Trophoblast cell (in vitro differentiated cells and primary cell): ENCODE measurements around the gene ENTHD1.
A peak's percentile ranks its signal among the peaks of the same experiment; 100 is the strongest.

ENCODE experiments used
- DNase-seq, 2 donors: peaks; one replicate each; pipeline ENCODE4 v3.0.0-alpha.2; 2016
- H2AFZ ChIP-seq: 2 replicates; pipeline ENCODE4 v1.6.1; 2013; ENCODE audit warnings: low read length, moderate library complexity, mild to moderate bottlenecking; ENCODE audit not compliant: insufficient read depth, poor library complexity
- H2AK5ac ChIP-seq: 2 replicates; pipeline ENCODE4 v1.6.1; 2013; ENCODE audit warnings: mild to moderate bottlenecking, low read length
- H2BK120ac ChIP-seq: 2 replicates; pipeline ENCODE4 v1.6.1; 2013; ENCODE audit warnings: low read length, mild to moderate bottlenecking, moderate library complexity; ENCODE audit not compliant: insufficient read depth, poor library complexity
- H2BK12ac ChIP-seq: 2 replicates; pipeline ENCODE4 v1.6.1; 2013; ENCODE audit warnings: mild to moderate bottlenecking, low read length, moderate library complexity
- H2BK5ac ChIP-seq: 2 replicates; pipeline ENCODE4 v1.6.1; 2013; ENCODE audit warnings: low read length, low read depth, moderate library complexity, mild to moderate bottlenecking; ENCODE audit not compliant: poor library complexity
- H3K14ac ChIP-seq: 2 replicates; pipeline ENCODE4 v1.6.1; 2013; ENCODE audit warnings: mild to moderate bottlenecking, low read length
- H3K18ac ChIP-seq: 2 replicates; pipeline ENCODE4 v1.6.1; 2013; ENCODE audit warnings: mild to moderate bottlenecking, low read length
- H3K23ac ChIP-seq: 2 replicates; pipeline ENCODE4 v1.6.1; 2013; ENCODE audit warnings: low read length
- H3K27ac ChIP-seq: 2 replicates; pipeline ENCODE4 v1.5.1; 2013; ENCODE audit warnings: low read depth, mild to moderate bottlenecking, inconsistent platforms, low read length, moderate library complexity
- H3K27me3 ChIP-seq: 2 replicates; pipeline ENCODE4 v1.6.1; 2013; ENCODE audit warnings: inconsistent platforms, mild to moderate bottlenecking, low read length, moderate library complexity; ENCODE audit not compliant: insufficient read depth
- H3K36me3 ChIP-seq, 2 experiments: 1 replicate in 1 of 2; 2 replicates in 1 of 2; pipeline ENCODE4 v1.6.1; 2013; ENCODE audit warnings: low read length in 2 of 2, mild to moderate bottlenecking in 2 of 2, moderate library complexity in 1 of 2; ENCODE audit not compliant: insufficient read depth in 2 of 2, control insufficient read depth in 1 of 2
- H3K4ac ChIP-seq: 2 replicates; pipeline ENCODE4 v1.6.1; 2013; ENCODE audit warnings: low read depth, mild to moderate bottlenecking, low read length, moderate library complexity
- H3K4me1 ChIP-seq, 2 experiments: 1 replicate in 1 of 2; 2 replicates in 1 of 2; pipeline ENCODE4 v1.6.1; 2013; ENCODE audit warnings: low read length in 2 of 2, mild to moderate bottlenecking in 2 of 2, moderate library complexity in 1 of 2; ENCODE audit not compliant: insufficient read depth in 2 of 2, control insufficient read depth in 1 of 2
- H3K4me2 ChIP-seq: 2 replicates; pipeline ENCODE4 v1.6.1; 2013; ENCODE audit warnings: inconsistent platforms, mild to moderate bottlenecking, low read length, moderate library complexity
- H3K4me3 ChIP-seq: 2 replicates; pipeline ENCODE4 v1.5.1; 2013; ENCODE audit warnings: mild to moderate bottlenecking, low read depth, low read length, inconsistent platforms
- H3K79me1 ChIP-seq: one replicate; pipeline ENCODE4 v1.6.1; 2013; ENCODE audit warnings: low read length
- H3K79me2 ChIP-seq: 2 replicates; pipeline ENCODE4 v1.6.1; 2013; ENCODE audit warnings: low read length, mild to moderate bottlenecking; ENCODE audit not compliant: control insufficient read depth, insufficient read depth, poor library complexity
- H3K9ac ChIP-seq: 2 replicates; pipeline ENCODE4 v1.6.1; 2013; ENCODE audit warnings: mild to moderate bottlenecking, low read length
- H3K9me3 ChIP-seq: 2 replicates; pipeline ENCODE4 v1.6.1; 2013; ENCODE audit warnings: low read depth, mild to moderate bottlenecking, control low read depth, inconsistent platforms, low read length; ENCODE audit not compliant: insufficient read depth
- H4K12ac ChIP-seq: 2 replicates; pipeline ENCODE4 v1.6.1; 2013; ENCODE audit warnings: low read depth, mild to moderate bottlenecking, low read length, moderate library complexity
- H4K8ac ChIP-seq: 2 replicates; pipeline ENCODE4 v1.6.1; 2013; ENCODE audit warnings: low read depth, mild to moderate bottlenecking, low read length, moderate library complexity
- H4K91ac ChIP-seq: one replicate; pipeline ENCODE4 v1.6.1; 2013; ENCODE audit warnings: low read depth, mild to moderate bottlenecking, low read length, moderate library complexity
- WGBS: extraction: QIAGEN DNeasy Blood & Tissue Kit; methylation state at CpG from one replicate; pipeline ENCODE4 v1.1.7; 2013; ENCODE audit warnings: missing lambda C conversion rate; ENCODE audit not compliant: insufficient read length, insufficient coverage; ENCODE audit errors: extremely low coverage; 5-methylcytosine and 5-hydroxymethylcytosine counted together

The ENTHD1 gene

DNA sequence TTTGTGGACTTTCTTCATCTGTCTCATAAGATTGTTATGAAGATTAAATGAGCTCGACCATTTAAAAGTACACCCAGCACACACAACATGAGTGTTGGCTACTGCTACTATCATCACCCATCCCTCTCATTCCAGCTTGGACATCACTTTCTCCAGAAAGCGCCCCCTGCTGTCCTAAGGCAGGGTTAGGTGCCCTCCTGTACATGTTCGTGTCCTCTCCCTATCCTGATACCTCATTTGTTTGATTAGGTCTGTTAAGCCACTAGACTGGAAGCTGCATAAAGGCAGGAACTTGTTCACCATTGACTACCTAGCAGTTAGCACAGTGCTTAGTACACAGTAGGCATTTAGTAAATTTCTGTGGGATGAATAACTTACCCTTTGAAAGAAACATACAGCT, 85.5 kb downstream of the ENTHD1 start:
- Histone ChIP-seq H2AK5ac (no peak overlapping the region), H3K27me3 (no peaks in the 10 kb centered on the region), H3K4me2 (no peak overlapping the region), H3K36me3 (no peaks in the 10 kb centered on the region), H3K4me1 (no peaks in the 10 kb centered on the region), H3K79me2 (no peaks in the 10 kb centered on the region), H3K23ac (no peak overlapping the region), H4K91ac (no peak overlapping the region), H4K12ac (no peak overlapping the region), H3K18ac (no peak overlapping the region), H3K4me3 (no peak overlapping the region), H3K9ac (no peak overlapping the region), H3K9me3 (no peaks in the 10 kb centered on the region), H2BK5ac (no peak overlapping the region), H2BK120ac (no peak overlapping the region), H3K27ac (no peak overlapping the region), H2AFZ (no peak overlapping the region), H3K14ac (no peak overlapping the region), H2BK12ac (no peak overlapping the region), H4K8ac (no peak overlapping the region), H3K79me1 (no peaks in the 10 kb centered on the region), H3K4ac (no peak overlapping the region)
- no CpG with 5 or more reads among the region's 3 CpGs for whole genome bisulfite sequencing
- peak in 1 of 2 donors; percentile 21 for DNase-seq

DNA sequence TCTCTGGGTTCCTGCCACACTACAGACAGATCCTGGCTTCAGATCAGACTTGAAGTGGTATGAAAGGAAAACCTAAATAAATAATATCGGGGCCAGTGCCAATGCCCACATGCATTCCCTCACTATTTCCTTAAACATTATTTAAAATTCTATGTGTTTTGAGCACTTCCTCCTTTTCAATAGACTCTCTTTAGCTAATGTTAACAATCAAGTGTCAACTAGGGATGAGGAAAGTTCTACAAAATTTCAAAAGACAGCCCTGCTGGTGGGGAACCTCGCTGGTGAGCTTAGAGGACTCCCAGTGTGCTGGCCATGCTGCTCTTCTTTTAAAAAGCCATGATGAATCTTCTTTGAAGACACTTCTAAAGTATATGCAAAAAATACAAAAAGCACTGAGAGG, 87.5 kb downstream of the ENTHD1 start:
- Histone ChIP-seq H2AFZ (no peak overlapping the region), H4K8ac (no peak overlapping the region), H3K4me3 (no peak overlapping the region), H3K36me3 (no peaks in the 10 kb centered on the region), H3K79me1 (no peaks in the 10 kb centered on the region), H3K4me1 (no peaks in the 10 kb centered on the region), H3K27ac (no peak overlapping the region), H2BK12ac (no peak overlapping the region), H3K9ac (no peak overlapping the region), H3K14ac (no peak overlapping the region), H2AK5ac (no peak overlapping the region), H3K27me3 (no peaks in the 10 kb centered on the region), H2BK5ac (no peak overlapping the region), H3K23ac (no peak overlapping the region), H4K12ac (no peak overlapping the region), H3K4ac (no peak overlapping the region), H4K91ac (no peak overlapping the region), H2BK120ac (no peak overlapping the region), H3K79me2 (no peaks in the 10 kb centered on the region), H3K9me3 (no peaks in the 10 kb centered on the region), H3K18ac (no peak overlapping the region), H3K4me2 (no peak overlapping the region)
- DNase-seq = no peak
- no CpG with 5 or more reads among the region's 2 CpGs for WGBS

DNA sequence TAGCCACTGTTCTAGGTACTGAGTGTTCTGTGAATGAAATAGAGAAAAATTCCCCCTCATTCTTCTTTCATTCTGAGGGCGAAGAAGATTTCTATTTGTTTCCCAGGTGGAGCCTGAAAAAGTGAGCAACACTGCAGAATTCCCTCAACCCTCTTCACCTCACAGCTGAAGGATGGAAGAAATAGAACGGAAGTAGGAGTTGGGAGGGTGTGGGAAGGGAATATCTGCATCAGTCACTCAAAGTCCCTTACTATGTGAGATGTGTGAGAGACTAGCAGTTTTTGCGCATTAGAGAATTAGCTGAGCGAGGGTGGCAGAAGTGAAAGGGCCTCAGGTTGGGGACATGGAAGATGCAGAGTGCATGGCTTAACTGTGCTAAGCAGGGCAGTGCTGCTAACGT, 88.4 kb downstream of the ENTHD1 start:
- Histone ChIP-seq H3K14ac (no peak overlapping the region), H3K4me1 (no peaks in the 10 kb centered on the region), H2BK120ac (no peak overlapping the region), H3K4me2 (no peak overlapping the region), H3K4me3 (no peak overlapping the region), H3K23ac (peak overlapping the region; percentile 50), H2BK5ac (no peak overlapping the region), H3K27me3 (no peaks in the 10 kb centered on the region), H3K18ac (no peak overlapping the region), H4K8ac (no peak overlapping the region), H3K27ac (no peak overlapping the region), H4K12ac (no peak overlapping the region), H3K36me3 (no peaks in the 10 kb centered on the region), H3K9me3 (no peaks in the 10 kb centered on the region), H3K4ac (no peak overlapping the region), H2AK5ac (no peak overlapping the region), H4K91ac (no peak overlapping the region), H3K9ac (no peak overlapping the region), H2AFZ (no peak overlapping the region), H3K79me2 (no peaks in the 10 kb centered on the region), H2BK12ac (no peak overlapping the region), H3K79me1 (no peaks in the 10 kb centered on the region)
- no CpG with 5 or more reads among the region's 5 CpGs for WGBS
- DNase-seq = no peak

DNA sequence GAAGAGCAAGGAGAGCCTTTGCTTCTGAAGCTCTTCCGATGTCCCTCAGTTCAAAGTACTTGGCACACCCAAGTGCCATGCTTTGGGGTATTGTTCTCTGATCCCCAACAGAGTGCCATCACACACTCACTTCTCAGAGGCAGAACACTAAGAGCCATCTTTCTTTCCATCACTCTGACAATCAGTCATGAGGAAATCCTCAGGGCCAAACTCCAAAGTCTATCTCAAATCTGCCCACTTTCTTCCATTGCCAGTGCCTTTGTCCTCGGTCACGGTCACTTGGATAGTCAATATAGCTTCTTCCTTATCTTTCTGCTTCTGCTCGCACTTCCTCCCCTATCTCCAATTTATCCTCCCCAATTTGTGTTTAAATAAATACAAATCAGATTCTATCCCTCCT, 90.9 kb downstream of the ENTHD1 start:
- Histone ChIP-seq H2AFZ (no peak overlapping the region), H3K4ac (no peak overlapping the region), H3K79me1 (no peaks in the 10 kb centered on the region), H2BK120ac (no peak overlapping the region), H3K27me3 (no peaks in the 10 kb centered on the region), H3K4me2 (no peak overlapping the region), H2AK5ac (no peak overlapping the region), H3K4me3 (no peak overlapping the region), H3K36me3 (no peaks in the 10 kb centered on the region), H3K18ac (no peak overlapping the region), H2BK5ac (no peak overlapping the region), H4K8ac (no peak overlapping the region), H3K23ac (no peak overlapping the region), H3K9me3 (peaks cover 10% of the 10 kb centered on the region), H4K12ac (no peak overlapping the region), H3K27ac (no peak overlapping the region), H3K4me1 (no peaks in the 10 kb centered on the region), H4K91ac (no peak overlapping the region), H2BK12ac (no peak overlapping the region), H3K14ac (no peak overlapping the region), H3K9ac (no peak overlapping the region), H3K79me2 (no peaks in the 10 kb centered on the region)
- no peak for DNase-seq
- WGBS = no CpG with 5 or more reads among the region's 4 CpGs
